Esophagus muscularis mucosa (tissue), 4 donors: ENCODE data around the gene SEMA3D.

Experiments
- CTCF ChIP-seq, 3 experiments: fragments of 200-600 bp in 2 of 3; fragments of 450-650 bp in 1 of 3; sonication (generic) in 2 of 3; IDR thresholded peaks; one replicate each; pipeline ENCODE4 v1.5.1; 2017 to 2019; ENCODE audit warnings: antibody characterized with exemption in 3 of 3, mild to moderate bottlenecking in 2 of 3, moderate library complexity in 1 of 3
- EP300 ChIP-seq: sonication (generic); formaldehyde crosslinking; IDR thresholded peaks from one replicate; pipeline ENCODE4 v1.6.1; 2017; ENCODE audit warnings: antibody characterized with exemption
- POLR2A ChIP-seq: fragments of 450-650 bp; IDR thresholded peaks from one replicate; pipeline ENCODE4 v1.6.1; 2017; ENCODE audit warnings: antibody characterized with exemption, moderate library complexity, mild to moderate bottlenecking, low read depth
- POLR2AphosphoS5 ChIP-seq, 2 donors: sonication (generic); formaldehyde crosslinking; IDR thresholded peaks; one replicate each; pipeline ENCODE4 v1.6.1; 2017; ENCODE audit warnings: antibody characterized with exemption in 2 of 2

- TF ChIP-seq CTCF (IDR thresholded peaks at IDR 0.05), result no peak
- no peak for TF ChIP-seq POLR2A
- TF ChIP-seq EP300, result no peak
- TF ChIP-seq POLR2AphosphoS5 (IDR thresholded peaks at IDR 0.05), result no peak
Measured at GRCh38 chr7:84975586-84976185, 211.2 kb downstream of the SEMA3D start.
